AG04449 (cell line): ENCODE results near the gene B3GALT2.
A peak's percentile ranks its signal among the peaks of the same experiment; 100 is the strongest.
"Not testable (repeated sequence)": the region's sequence is repeated elsewhere in the genome, so short reads cannot be mapped to it uniquely, and the experiment has no call there.

Experiments
- CTCF ChIA-PET: fragments of 350-600 bp; formaldehyde crosslinking; extraction: SDS; loops from one replicate; lab custom pipeline; 2021; ENCODE audit warnings: antibody characterized with exemption; lab: Yijun Ruan, JAX
- POLR2A ChIA-PET: fragments of 400-600, 350-600 bp; formaldehyde crosslinking; extraction: SDS; loops from one replicate; lab custom pipeline; 2020; ENCODE audit warnings: antibody characterized with exemption, inconsistent platforms; lab: Yijun Ruan, JAX
- DNase-seq: peaks from one replicate; pipeline ENCODE4 v3.0.0-alpha.2; 2010; ENCODE audit warnings: low read depth, low spot score
- H3K4me3 ChIP-seq: 2 replicates; pipeline ENCODE4 v1.5.1; 2011; ENCODE audit warnings: low read depth, mild to moderate bottlenecking, control low read depth, low read length
- CTCF ChIP-seq: IDR thresholded peaks from one replicate; pipeline ENCODE4 v1.5.1; 2011; ENCODE audit warnings: mild to moderate bottlenecking, moderate library complexity, low read length, control low read depth, inconsistent platforms; ENCODE audit not compliant: insufficient read depth; ENCODE audit errors: missing control alignments

B3GALT2 gene, protein sequence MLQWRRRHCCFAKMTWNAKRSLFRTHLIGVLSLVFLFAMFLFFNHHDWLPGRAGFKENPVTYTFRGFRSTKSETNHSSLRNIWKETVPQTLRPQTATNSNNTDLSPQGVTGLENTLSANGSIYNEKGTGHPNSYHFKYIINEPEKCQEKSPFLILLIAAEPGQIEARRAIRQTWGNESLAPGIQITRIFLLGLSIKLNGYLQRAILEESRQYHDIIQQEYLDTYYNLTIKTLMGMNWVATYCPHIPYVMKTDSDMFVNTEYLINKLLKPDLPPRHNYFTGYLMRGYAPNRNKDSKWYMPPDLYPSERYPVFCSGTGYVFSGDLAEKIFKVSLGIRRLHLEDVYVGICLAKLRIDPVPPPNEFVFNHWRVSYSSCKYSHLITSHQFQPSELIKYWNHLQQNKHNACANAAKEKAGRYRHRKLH

DNA sequence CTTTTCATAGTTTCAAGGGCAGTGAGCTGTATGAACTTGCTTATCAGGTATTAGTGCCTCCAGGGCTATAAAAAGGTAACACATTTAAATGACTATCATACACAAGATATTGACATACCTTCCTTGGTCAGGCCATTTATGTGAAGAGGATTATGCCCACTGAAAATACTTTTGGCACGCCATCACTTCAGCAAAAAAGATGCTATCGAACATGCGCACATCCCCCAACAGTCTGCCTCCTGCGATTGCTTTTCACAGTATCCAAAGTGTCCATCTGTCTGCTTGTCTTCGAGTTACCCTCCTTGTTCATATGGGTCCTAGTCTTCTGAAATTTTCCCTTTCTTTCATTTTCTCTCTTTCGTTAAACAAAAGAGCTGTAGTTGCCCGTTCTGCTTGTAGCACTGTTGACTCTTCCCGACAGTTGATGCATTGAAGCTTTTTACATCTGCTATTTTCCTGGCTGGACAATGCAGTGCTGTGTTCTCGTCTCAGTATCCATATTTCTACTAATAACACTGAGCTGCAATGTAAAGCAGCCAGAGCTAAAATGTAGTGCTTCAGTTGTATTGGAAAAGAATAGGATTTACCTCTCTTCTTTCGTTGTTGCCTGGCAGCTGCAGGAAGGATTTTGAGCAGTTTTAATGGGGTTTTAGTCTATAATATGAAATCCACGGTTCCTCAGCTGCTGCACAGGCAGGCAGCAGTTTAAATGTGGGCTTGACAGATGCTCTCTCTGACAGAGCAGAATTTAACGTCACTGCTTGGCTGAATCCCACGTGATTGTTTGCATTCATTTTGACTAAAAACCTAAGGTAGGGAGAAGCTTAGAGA is at the start of gene B3GALT2:
TSS of gene B3GALT2 (minus strand) at position 713 of the 831 bp plus-strand sequence. CDS start 5,051 bp downstream, outside the sequence.
- POLR2A ChIA-PET, result no interaction called here
- CTCF ChIA-PET, result interaction anchor here (0.5 to 4.2 kb wide), 6 partner anchors 14 to 571 kb away, joined by 3 to 38 read pairs (median 3); no protein-coding TSS in a partner anchor
- TF ChIP-seq CTCF, result no peak
- no peak for DNase-seq
- H3K4me3 ChIP-seq, result peak within 1 kb of the TSS; percentile 45

- TF ChIP-seq CTCF, result no peak
- no peak overlapping the region for H3K4me3 ChIP-seq
- CTCF ChIA-PET, result interaction anchor here (1.2 kb wide), 1 partner anchor 12 kb away, joined by 4 read pairs; no protein-coding TSS in a partner anchor
- POLR2A ChIA-PET, result no interaction called here
- DNase-seq, result no peak
Observed at GRCh38 chr1:193234530-193234929, 48.1 kb upstream of the B3GALT2 start.

GRCh38 chr1:193231146-193231545 is 44.7 kb upstream of the B3GALT2 start:
- CTCF ChIA-PET, POLR2A ChIA-PET, DNase-seq: not testable (repeated sequence)

DNA sequence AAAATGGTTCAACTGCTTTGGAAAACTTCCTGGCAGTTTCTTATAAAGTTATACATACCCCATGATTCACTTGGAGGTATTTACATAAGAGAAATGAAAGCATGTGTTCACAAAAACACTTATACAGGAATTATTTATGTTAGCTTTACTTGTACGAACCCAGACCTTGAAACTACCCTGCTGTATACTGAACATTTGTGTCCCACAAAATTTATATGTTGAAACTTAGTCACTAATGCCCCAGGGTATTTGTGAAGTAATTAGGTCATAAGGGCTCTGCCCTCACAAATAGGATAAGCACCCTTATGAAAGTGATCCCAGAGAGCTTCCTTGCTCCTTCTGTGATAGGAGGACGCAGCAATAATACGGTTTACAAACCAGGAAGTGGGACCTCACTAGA is 42.7 kb upstream of the B3GALT2 start:
- H3K4me3 ChIP-seq, result no peak overlapping the region
- ChIA-PET CTCF (no interaction called here), POLR2A (no interaction called here)
- no peak for DNase-seq
- no peak for TF ChIP-seq CTCF

More at GRCh38 chr1:193231146-193231545, 44.7 kb upstream of the B3GALT2 start:
- H3K4me3 ChIP-seq, result not testable (repeated sequence)

DNA sequence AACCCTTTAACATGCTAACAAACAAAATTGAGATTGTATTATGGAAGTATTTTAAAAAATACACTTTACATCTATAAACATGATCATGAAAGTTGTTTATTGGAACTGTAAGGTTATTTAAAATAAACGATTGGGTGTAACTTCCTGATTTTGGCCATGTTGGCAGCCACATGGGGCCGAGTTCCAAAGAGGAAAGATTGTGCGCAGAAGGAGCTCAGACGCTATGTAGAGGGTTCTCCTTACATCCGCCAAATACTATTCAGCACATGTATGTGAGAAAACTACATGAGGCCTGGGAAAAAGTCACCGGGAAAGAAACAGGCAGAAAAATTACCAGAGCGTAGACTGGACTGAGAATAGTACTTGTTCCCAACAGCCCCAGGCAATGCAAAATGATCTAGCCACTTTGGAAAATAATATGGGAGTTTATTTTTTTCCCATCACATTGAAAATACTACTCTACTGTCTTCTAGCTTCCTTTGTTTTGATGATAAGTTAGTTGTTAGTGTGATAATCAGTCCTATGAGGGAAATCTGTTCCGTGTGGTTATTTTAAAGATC is 35.7 kb upstream of the B3GALT2 start:
- CTCF ChIA-PET, result interaction anchor here (0.6 to 1.2 kb wide), 3 partner anchors 10 to 115 kb away, joined by 3 to 4 read pairs (median 3); no protein-coding TSS in a partner anchor
- H3K4me3 ChIP-seq, result no peak overlapping the region
- POLR2A ChIA-PET, result no interaction called here
- DNase-seq, result no peak
- no peak for TF ChIP-seq CTCF

DNA sequence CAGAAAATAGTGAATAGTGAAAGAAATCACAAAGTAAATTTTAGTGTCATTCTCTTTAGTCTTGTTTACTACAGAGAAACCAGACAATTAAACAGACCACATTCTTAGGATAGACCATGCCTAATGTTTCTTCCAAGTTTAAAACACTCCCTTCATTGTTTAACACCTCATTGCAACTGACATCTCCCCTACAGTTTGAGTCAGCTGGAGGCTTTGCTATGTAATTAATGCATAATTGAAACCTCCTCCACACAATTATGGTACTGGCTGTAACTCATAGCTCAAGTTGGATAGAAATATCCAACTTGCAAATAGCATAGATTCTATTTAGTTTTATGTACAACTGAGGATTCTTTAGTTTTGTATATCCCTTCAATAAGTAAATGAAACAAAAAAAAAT is 35.2 kb upstream of the B3GALT2 start:
- TF ChIP-seq CTCF, result no peak
- H3K4me3 ChIP-seq, result no peak overlapping the region
- POLR2A ChIA-PET, result no interaction called here
- CTCF ChIA-PET, result interaction anchor here (1.2 kb wide), 1 partner anchor 12 kb away, joined by 4 read pairs; no protein-coding TSS in a partner anchor
- DNase-seq, result no peak
